Gastroesophageal sphincter (tissue), 3 donors: ENCODE data around the gene TRAF3.

Source experiments
- EP300 ChIP-seq: sonication (generic); formaldehyde crosslinking; IDR thresholded peaks from one replicate; pipeline ENCODE4 v1.6.1; 2017; ENCODE audit warnings: antibody characterized with exemption, mild to moderate bottlenecking
- TF ChIP-seq, protein P1 (sequence below), 4 experiments: fragments of 200-600 bp in 2 of 4; fragments of 450-650 bp in 2 of 4; sonication (generic) in 1 of 4; IDR thresholded peaks; one replicate each; pipeline ENCODE4 v1.5.1; 2017 to 2019; ENCODE audit warnings: antibody characterized with exemption in 4 of 4, mild to moderate bottlenecking in 2 of 4, moderate library complexity in 2 of 4

DNA sequence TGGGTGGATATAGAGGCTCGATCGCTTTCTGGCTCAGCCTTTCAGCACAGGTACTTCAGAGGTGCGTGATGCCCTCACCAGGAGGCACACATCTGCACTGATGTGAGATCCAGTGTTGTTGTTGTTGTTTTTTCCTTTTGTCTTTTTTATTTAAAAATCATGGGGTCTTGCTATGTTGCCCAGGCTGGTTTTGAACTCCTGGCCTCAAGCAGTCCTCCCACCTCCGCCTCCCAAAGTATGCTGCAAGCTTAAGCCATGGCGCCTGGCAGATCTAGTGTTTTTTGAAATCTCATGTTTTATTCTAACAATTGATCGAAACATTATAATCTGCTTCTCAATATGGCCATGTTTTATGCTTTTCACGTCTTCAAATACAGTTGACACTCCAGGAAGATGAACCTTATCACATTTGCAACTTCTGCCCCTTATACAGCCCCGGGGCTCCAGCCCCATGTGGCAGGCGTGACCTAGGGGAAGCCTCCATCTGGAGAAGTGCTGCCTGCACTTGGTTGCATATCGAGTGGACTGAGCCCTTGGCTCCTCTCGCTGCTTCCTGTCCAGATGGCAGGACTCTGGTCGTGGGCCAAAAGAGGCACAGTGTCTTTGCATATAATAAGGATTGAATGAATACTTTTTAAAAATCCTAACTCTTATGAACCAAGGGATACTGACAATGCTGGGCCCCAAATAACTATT lies 71.7 kb downstream of the TRAF3 start:
- no peak for TF ChIP-seq EP300
- TF ChIP-seq, protein P1, sequence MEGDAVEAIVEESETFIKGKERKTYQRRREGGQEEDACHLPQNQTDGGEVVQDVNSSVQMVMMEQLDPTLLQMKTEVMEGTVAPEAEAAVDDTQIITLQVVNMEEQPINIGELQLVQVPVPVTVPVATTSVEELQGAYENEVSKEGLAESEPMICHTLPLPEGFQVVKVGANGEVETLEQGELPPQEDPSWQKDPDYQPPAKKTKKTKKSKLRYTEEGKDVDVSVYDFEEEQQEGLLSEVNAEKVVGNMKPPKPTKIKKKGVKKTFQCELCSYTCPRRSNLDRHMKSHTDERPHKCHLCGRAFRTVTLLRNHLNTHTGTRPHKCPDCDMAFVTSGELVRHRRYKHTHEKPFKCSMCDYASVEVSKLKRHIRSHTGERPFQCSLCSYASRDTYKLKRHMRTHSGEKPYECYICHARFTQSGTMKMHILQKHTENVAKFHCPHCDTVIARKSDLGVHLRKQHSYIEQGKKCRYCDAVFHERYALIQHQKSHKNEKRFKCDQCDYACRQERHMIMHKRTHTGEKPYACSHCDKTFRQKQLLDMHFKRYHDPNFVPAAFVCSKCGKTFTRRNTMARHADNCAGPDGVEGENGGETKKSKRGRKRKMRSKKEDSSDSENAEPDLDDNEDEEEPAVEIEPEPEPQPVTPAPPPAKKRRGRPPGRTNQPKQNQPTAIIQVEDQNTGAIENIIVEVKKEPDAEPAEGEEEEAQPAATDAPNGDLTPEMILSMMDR (IDR thresholded peaks at IDR 0.05): no peak
